HG03521 (cell line): ENCODE measurements around the gene WDR18.

Experiments used
- ATAC-seq: cut with Tn5 transposase; IDR thresholded peaks from one replicate; pipeline ENCODE4 v1.9.1; 2021; ENCODE audit warnings: mild to moderate bottlenecking, moderate library complexity; ENCODE audit not compliant: unreplicated experiment

The WDR18 gene

DNA sequence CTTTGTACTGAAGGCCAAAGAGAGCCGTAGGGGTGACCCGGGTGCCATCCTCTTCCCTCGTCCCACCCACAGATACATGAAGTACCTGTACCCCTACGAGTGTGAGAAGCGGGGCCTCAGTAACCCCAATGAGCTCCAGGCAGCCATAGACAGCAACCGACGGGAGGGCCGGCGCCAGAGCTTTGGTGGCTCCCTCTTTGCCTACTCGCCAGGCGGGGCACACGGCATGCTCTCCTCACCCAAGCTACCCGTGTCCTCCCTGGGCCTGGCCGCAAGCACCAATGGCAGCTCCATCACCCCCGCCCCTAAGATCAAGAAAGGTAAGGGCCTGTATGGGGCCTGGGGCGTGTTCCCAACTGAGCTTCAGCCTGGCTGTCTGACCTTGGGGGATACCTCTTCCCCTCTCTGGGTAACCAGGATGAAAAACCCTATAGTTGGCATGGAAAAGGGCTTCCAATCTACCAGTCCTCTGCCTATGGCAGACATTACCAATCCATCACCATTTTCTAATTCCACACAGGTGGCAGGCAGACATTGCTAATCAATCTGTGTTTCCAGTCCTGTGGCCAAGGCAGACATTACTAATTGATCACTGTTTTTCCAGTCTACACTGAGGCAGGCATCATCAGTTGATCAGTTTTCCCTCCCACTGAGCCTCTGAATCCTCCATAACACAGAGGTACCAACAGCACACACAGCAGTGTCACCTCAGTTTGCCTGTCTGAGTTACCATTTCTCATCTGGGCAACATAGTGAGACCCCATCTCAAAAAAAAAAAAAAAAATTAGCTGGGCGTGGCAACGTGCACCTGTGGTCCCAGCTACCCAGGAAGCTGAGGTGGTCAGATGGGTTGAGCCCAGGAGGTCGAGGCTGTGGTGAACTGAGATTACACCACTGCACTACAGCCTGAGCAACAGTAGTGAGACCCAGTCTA lies 19.1 kb upstream of the WDR18 start:
- no peak for ATAC-seq

- no peak for ATAC-seq
Observed at GRCh38 chr19:966485-967088, 17.6 kb upstream of the WDR18 start.

GRCh38 chr19:970695-971094 lies 13.4 kb upstream of the WDR18 start:
- ATAC-seq: no peak

- ATAC-seq: no peak
Observed at GRCh38 chr19:971795-972194, 12.3 kb upstream of the WDR18 start.

DNA sequence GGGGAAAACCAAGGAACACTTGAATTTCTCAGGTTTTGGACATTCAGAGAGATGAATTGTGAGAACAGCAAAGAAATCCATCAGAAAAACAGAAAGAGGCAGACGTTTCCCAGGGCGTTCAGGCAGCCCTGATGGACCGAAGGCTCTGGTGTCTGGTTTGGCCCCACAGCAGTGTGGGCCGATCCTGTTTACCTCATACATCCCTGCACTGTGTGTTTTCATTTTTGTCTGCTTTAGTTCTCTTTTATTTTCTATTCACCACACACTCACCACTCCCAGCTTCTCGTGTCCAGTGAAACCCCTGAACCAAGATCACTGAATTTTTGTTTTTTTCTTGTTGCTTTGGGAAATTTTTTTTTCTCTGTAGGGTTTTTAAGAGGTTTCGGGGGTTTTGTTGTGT lies 11.9 kb upstream of the WDR18 start:
- ATAC-seq: no peak

GRCh38 chr19:973726-974563 lies 10.2 kb upstream of the WDR18 start:
- ATAC-seq: no peak

DNA sequence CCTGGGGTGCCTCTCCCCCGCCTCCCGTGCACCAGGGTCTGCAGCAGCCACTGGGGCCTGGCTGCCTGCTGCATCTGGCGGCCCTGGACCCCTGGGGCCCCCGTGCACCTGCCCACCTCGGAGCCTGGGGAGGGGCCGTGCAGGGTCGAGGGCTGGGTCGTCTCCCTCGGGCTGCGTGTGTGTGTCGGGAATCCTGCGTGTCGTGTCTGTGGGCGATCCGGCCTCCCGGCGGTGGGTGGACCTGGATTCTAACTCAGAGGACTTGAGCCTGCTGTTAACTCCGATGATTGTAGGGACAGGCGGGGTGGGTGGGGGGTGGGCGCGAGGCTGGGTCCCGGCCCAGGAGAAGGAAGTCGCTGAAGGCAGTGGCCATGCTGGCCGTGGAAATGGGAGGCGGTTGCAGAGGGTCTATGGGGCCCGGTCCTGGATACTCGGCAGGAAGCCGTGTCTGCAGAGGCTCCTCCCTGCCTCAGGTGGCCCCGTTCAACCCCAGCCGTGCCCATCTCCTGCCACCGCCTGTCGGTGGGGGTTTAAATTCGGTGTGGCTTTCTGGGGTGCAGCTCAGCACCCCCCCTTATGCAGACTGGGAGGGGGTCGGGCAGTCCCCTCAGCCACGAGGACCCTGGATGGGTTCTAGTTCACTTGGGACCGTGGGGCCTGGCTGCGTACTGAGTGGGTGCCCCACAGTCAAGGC lies 9.4 kb upstream of the WDR18 start:
- no peak for ATAC-seq

DNA sequence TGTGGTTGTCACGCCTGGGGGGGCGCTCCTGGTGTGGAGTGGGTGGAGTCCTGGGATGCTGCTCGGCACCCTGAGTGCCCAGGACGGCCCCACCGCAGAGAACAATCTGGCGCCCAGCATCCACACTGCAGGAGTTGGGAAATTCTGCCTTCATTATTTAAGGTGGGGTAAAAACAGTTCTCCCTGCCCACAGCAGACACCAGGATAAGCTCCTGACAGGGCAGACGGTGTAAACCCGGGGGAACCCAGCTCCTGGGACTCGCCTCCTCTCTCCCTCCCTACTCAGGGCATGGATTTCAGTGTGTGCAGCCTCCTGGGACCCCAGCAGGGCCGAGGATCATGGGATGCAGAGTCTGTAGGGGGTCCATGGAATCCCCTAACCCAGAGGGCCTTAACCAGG lies 7.7 kb upstream of the WDR18 start:
- ATAC-seq: no peak

DNA sequence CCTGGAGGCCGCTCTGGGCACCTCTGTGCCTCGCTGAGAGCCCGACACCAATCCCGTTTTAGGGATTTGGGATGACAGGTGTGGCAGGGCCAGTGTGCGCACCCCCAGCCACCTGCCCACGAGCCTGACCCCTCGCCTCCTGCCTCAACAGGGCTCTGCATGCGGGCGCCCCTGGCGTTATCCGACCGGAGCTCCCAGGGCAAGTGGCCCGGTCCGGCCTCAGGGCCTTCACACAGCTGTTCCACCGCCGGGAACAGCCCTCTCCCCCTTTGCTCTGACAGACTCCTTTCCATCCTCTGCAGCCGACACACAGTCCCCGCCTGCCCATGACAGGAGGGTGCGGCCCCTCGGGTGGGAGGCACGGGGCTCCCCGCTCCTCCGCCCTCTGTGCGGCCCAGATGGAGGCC lies 7.1 kb upstream of the WDR18 start:
- ATAC-seq: no peak

DNA sequence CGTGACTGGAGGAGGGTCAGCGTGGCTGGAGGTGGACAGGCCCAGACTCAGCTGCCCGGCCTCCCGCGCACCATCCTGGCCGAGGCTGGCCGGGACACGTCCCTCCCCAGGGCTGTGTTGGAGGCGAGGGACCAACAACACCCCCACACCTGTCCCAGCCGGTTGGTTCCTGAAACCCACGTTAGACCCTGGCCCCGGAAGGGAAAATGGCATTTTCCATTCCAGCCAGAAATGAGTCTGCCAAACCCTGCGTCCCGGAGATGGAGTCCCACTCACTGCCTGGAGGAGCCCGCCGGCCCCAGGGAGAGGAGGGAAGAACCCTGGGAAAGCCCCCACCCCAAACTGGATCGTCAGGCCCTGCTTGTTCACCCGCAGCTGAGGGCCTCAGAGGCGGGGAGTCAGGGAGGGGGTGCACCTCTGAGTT lies 4.8 kb upstream of the WDR18 start:
- no peak for ATAC-seq

DNA sequence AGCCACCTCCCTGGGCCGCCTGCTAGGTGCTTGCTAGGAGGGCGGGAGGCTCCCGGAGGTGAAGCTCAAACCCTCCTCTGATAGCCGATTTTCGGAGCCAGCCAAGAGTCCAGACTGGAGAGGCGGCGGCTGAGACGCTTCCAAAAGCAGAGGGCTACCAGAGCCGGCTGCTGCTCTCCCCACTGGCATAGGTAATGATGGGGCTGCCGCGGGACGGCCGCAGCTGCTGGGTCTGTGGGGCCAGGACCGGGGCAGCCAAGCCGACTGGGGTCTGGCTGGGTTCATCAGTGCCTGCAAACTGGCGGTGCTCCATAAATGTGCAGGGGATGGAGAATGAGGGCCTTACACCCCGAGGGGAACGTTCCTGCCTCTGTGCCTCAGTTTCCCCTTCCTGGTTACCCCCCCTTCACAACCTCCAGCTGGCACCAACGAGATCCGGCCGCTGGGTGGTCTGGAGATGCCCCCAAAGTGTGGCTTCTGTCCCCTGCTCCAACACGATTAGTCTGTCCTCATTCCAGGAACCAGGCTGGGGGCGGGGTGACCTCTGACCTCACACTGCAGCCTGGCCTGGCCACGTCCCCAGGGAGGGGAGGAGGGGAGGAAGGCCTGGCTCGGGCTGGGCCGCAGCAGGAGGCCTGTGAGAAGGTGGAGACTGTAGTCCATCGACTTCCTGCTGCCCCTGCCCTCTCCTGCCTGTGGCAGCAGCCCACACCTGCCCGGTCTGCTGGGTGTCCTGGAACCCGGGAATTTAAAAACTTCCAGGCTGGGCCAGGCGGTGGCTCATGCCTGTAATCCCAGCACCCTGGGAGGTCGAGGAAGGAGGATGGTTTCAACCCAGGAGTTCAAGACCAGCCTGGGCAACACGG lies 3.8 kb upstream of the WDR18 start:
- no peak for ATAC-seq

DNA sequence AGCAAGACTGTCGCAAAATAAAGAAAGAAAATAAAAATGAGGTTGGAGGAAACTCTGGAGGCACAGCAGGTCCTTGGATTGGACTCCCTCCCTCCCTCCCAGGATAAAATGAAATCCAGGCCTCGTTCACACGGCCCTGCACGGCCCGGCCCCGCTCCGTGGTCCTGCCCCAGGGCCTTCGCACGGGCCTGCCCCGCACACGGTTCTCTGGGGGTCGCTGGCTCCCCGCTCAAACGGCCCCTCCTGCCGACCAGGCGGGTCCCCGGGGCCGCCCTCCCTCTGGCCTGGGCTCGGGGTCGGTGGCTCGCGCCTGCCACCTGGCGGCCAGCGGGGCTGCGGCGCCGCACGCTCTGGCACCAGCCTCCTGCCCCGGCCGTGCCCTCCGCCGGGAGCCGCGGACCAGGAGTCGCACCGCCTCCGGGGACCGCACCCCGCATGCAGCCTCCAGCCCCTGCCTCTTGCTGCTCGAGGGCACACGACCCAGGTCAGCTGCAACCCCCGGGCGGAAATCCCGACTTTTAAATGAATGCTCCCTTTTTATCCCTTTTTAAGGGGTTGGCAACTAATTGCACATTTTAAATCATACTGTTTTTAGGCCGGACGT lies 1.5 kb upstream of the WDR18 start:
- ATAC-seq: peak; percentile 49

DNA sequence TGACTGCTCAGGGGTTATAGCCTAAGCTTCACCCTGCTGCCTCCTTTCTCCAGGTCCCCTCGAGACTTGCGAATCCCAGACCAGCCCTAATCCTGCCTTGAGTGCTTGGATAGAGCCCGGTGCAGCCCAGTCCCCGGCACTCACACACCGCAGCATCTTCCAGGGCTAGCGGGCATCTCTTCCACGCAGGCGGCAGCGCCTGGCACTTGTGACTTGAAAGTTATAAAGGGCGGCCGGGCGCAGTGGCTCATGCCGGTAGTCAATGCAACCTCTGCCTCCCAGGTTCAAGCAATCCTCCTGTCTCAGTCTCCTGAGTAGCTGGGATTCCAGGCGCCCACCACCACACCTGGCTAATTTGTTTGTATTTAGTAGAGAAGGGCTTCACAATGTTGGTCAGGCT lies 1.9 kb downstream of the WDR18 start:
- no peak for ATAC-seq

- no peak for ATAC-seq
Observed at GRCh38 chr19:988081-988480, 3.9 kb downstream of the WDR18 start.

GRCh38 chr19:988510-988909 lies 4.4 kb downstream of the WDR18 start:
- ATAC-seq: no peak

DNA sequence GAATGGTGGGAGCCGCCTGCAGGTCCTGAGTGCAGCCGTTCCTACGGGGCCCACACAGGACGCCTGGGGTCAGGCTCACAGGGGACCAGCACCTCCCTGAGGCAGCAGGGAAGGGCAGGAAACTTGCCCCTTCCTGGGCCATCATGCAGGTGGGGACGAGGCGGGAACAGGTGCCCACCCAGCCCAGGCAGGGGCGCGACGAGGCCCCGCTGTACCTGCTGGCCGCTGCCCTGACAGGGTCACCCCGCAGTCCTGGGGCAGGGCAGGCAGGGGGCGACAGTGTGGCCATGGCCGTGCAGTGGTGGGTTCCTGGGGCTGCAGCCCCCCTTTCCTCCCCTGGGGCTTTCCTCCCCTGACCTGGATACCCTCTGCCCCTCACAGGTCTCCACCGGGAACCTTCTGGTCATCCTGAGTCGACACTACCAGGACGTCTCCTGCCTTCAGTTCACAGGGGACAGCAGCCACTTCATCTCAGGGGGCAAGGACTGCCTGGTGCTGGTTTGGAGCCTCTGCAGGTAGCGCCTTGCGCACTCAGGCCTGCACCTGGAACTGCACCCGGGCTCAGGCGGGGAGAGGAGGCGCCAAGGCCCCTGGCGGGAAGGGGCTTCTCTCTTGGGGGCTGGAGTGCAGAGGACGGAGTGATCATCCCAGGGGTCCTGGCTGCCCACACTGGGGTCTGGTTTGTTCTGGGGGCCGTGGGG lies 5.4 kb downstream of the WDR18 start:
- no peak for ATAC-seq

- ATAC-seq: no peak
Observed at GRCh38 chr19:990119-990571, 6.0 kb downstream of the WDR18 start.

- no peak for ATAC-seq
Observed at GRCh38 chr19:990746-991145, 6.6 kb downstream of the WDR18 start.
